ENCODE results near the gene ZNF581.

ZNF581 gene

DNA sequence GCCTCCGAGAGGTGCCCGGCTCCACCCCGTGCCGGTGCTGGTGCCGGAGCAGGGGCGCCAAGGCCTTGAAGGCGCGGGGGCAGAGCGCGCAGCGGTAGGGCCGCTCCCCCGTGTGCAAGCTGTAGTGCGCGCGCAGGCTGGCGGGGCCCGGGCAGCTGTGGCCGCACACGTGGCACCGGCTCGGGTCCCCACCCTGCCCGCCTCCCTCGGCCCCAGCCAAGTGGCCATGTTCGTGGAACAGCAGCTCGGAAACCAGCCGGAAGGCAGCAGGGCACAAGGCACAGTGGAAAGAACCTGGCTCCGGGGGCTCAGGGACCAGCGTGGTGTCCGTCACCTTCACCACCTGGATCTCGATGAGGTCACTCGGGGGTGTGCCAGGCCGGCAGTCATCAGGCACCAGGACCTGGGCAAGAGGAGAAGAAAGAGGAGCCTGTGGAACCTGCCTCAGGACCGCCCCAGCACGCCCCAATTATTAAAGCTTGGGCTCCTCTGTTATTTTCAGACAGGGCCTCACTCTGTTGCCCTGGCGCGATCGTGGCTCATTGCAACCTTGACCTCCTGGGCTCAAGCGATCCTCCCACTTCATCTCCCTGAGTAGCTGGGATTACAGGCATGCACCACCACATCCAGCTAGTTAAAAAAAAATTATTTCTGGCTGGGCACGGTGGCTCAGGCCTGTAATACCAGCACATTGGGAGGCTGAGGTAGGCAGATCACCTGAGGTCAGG is 21.0 kb upstream of the ZNF581 start:
- H3K4me3 ChIP-seq (ENCODE audit: low read depth, low read length) = no peak overlapping the region
- POLR2A ChIA-PET = interaction anchor here (0.8 kb wide), 1 partner anchor 23 kb away, joined by 3 read pairs; the partner anchor contains the start of gene FIZ1
- TF ChIP-seq, protein P1, sequence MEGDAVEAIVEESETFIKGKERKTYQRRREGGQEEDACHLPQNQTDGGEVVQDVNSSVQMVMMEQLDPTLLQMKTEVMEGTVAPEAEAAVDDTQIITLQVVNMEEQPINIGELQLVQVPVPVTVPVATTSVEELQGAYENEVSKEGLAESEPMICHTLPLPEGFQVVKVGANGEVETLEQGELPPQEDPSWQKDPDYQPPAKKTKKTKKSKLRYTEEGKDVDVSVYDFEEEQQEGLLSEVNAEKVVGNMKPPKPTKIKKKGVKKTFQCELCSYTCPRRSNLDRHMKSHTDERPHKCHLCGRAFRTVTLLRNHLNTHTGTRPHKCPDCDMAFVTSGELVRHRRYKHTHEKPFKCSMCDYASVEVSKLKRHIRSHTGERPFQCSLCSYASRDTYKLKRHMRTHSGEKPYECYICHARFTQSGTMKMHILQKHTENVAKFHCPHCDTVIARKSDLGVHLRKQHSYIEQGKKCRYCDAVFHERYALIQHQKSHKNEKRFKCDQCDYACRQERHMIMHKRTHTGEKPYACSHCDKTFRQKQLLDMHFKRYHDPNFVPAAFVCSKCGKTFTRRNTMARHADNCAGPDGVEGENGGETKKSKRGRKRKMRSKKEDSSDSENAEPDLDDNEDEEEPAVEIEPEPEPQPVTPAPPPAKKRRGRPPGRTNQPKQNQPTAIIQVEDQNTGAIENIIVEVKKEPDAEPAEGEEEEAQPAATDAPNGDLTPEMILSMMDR (IDR thresholded peaks at IDR 0.05; ENCODE audit: insufficient read depth, low read length, missing control alignments) = no peak
- CTCF ChIA-PET = interaction anchor here (1.3 to 7.6 kb wide), 5 partner anchors 10 to 117 kb away, joined by 3 to 74 read pairs (median 35); no protein-coding TSS in a partner anchor
- no peak for DNase-seq (ENCODE audit: low read depth, low spot score)

GRCh38 chr19:55623130-55623529 is 20.3 kb upstream of the ZNF581 start:
- TF ChIP-seq, protein P1 (IDR thresholded peaks at IDR 0.05; ENCODE audit: insufficient read depth, low read length, missing control alignments) = no peak
- ChIA-PET CTCF (interaction anchor here (1.3 to 7.6 kb wide), 6 partner anchors 11 to 118 kb away, joined by 3 to 74 read pairs (median 21); partner anchors contain the start of gene ZNF865), POLR2A (no interaction called here)
- no peak for DNase-seq (ENCODE audit: low read depth, low spot score)
- H3K4me3 ChIP-seq (ENCODE audit: low read depth, low read length) = no peak overlapping the region

DNA sequence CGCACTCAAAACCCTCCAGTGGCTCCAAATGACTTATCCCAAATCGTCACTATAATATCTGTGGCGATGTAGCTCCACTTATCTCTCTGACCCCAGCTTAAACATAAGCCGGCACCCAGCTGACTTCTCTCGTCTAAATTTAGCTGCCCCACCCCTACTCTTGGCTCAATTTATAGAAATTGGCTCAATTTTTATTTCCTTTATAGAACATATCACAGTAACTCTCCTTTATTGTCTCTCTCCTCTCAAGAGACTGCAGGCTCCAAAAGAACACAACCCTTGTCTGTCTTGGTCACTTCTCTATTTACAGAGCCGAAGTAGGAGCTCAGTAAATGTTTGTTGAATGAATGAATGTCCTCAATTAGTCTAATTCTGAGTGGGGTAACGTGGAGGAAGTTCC is 19.9 kb upstream of the ZNF581 start:
- CTCF ChIA-PET = interaction anchor here (1.3 to 7.6 kb wide), 7 partner anchors 11 to 483 kb away, joined by 3 to 74 read pairs (median 19); partner anchors contain the start of gene ZNF865

DNA sequence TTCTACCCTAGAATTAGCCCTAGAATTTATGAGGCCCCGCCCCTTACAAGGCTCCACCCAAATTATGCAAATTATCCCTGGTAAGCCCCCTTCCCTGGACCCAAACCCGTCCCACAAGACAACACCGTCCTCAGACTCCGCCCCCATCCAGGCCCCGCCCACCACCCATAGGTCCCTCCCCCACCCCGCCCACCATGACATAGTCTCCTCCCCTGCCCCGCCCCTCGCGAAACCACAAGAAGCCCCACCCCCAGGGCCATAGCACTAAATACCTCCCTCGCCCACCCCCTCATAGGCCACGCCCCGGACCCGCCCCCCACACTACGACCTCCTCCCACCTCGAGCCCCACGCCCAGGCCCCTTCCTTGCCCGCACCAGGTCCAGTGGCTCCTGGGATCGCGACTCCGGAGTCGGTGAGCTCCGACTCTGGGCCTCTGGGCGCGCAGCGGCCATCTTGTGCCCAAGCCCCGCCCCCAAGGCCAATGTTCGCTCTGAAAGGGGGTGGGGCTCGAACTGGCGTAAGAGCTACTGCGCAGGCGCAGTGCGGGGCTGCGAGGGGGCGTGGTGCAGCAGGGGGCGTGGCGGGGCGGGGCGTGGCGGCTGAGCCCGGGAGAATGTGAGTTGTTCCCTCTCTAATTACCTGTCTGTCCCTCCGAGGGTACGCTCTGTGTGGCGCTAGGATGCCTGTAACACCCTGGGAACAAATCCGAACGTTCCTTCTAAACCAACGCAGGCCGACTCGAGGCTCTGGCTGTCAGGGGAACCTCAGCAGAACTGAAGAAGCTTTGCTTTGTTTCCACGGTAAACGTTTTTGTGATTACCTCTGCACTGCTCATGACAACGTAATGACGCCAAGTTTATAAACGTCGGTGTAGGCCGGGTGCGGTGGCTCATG is 19.1 kb upstream of the ZNF581 start, which contains the start of gene ZNF784:
TSS of gene ZNF784 (minus strand) at position 458 of the 895 bp plus-strand sequence. CDS start at position 453, 5 bp downstream.
- ChIA-PET CTCF (interaction anchor here (1.1 to 7.6 kb wide), 9 partner anchors 11 to 484 kb away, joined by 3 to 74 read pairs (median 18); partner anchors contain the start of gene ZNF865), POLR2A (interaction anchor here (0.6 to 1.6 kb wide), 10 partner anchors 10 to 409 kb away, joined by 3 to 6 read pairs (median 4); partner anchors contain the start of genes FIZ1, ZNF581 and ZNF865)
- H3K4me3 ChIP-seq (ENCODE audit: low read depth, low read length) = peak within 1 kb of the TSS; percentile 78
- TF ChIP-seq, protein P1 (IDR thresholded peaks at IDR 0.05; ENCODE audit: insufficient read depth, low read length, missing control alignments) = no peak
- no peak for DNase-seq (ENCODE audit: low read depth, low spot score)

More for the DNA sequence above, 19.9 kb upstream of the ZNF581 start:
- POLR2A ChIA-PET = no interaction called here
- peak overlapping the region; percentile 32 for H3K4me3 ChIP-seq (ENCODE audit: low read depth, low read length)
- TF ChIP-seq, protein P1 (IDR thresholded peaks at IDR 0.05; ENCODE audit: insufficient read depth, low read length, missing control alignments) = no peak
- no peak for DNase-seq (ENCODE audit: low read depth, low spot score)

GRCh38 chr19:55625004-55625326 is 18.5 kb upstream of the ZNF581 start:
- H3K4me3 ChIP-seq (ENCODE audit: low read depth, low read length) = peak overlapping the region; percentile 78
- POLR2A ChIA-PET = interaction anchor here (0.6 to 1.6 kb wide), 9 partner anchors 10 to 409 kb away, joined by 3 to 6 read pairs (median 4); partner anchors contain the start of genes FIZ1, ZNF581 and ZNF865
- CTCF ChIA-PET = interaction anchor here (0.6 to 7.6 kb wide), 11 partner anchors 10 to 484 kb away, joined by 3 to 74 read pairs (median 10); partner anchors contain the start of gene ZNF865
- TF ChIP-seq, protein P1 (IDR thresholded peaks at IDR 0.05; ENCODE audit: insufficient read depth, low read length, missing control alignments) = no peak
- DNase-seq (ENCODE audit: low read depth, low spot score) = no peak
